Erythroblast (primary cell): Measurements from ENCODE around the gene MAEA.

ENCODE experiments used
- GATA1 ChIP-seq: IDR thresholded peaks from 2 replicates; pipeline ENCODE4 v1.6.1; 2011; ENCODE audit warnings: low read depth, mild to moderate bottlenecking, control low read depth, low read length, moderate library complexity
- POLR2A ChIP-seq: IDR thresholded peaks from 2 replicates; pipeline ENCODE4 v1.6.1; 2011; ENCODE audit warnings: mild to moderate bottlenecking, low read length

GRCh38 chr4:1255151-1255550, 34.5 kb upstream of the MAEA start:
- TF ChIP-seq POLR2A = no peak
- TF ChIP-seq GATA1 = no peak
